ENCODE measurements around the gene SBNO2.
A peak's percentile ranks its signal among the peaks of the same experiment; 100 is the strongest.

SBNO2 gene

DNA sequence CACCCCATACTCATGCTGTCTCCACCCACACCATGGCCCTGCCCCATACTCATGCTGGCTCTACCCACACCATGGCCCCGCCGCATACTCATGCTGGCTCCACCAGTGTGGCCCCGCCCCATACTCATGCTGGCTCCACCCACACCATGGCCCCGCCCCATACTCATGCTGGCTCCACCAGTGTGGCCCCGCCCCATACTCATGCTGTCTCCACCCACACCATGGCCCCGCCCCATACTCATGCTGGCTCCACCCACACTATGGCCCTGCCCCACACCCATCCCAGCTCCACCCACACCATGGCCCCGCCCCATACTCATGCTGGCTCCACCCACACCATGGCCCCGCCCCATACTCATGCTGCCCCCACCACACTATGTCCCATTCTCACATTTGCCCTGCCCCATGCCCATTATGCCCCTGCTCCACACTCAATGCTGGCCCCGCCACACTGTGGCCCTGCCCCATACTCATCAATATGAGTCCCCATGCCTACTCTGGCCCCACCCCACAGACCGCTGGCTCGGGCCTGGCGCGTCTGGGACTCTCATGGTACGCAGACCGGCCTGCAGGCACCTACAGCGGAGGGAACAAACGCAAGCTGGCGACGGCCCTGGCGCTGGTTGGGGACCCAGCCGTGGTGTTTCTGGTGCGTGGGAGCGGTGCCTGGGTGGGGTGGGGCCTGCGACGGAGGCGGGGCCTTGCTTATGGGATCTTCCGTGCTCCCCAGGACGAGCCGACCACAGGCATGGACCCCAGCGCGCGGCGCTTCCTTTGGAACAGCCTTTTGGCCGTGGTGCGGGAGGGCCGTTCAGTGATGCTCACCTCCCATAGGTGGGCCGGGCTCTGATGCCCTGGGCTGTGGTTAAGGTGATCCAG, 110.8 kb downstream of the SBNO2 start:
- DNase-seq (ENCODE audit: low read depth in 1 of 2, low spot score in 1 of 2), result peak in 1 of 2 donors; percentile 44

GRCh38 chr19:1062387-1063029, 111.6 kb downstream of the SBNO2 start:
- no peak for DNase-seq (ENCODE audit: low read depth in 1 of 2, low spot score in 1 of 2)

GRCh38 chr19:1061987-1062386, 112.1 kb downstream of the SBNO2 start:
- no peak for DNase-seq (ENCODE audit: low read depth in 1 of 2, low spot score in 1 of 2)

DNA sequence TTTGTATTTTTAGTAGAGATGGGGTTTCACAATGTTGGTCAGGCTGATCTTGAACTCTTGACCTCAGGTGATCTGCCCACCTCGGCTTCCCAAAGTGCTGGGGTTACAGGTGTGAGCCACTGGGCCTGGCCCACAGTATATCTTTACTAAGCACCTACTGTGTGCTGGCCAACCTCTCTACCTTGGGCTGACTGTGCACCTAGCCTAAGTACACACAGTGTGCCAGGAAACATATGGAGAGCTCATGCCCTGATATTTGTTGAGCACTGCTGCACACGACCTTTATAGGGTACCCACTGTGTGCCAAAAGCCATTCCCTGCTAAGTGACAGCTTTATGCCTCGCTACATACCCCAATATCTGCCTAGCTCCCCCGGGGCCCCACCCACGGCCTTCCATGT, 113.4 kb downstream of the SBNO2 start:
- DNase-seq (ENCODE audit: low read depth in 1 of 2, low spot score in 1 of 2), result no peak

GRCh38 chr19:1058112-1058511, 116.0 kb downstream of the SBNO2 start:
- no peak for DNase-seq (ENCODE audit: low read depth in 1 of 2, low spot score in 1 of 2)
